A549 (cell line): Measurements from ENCODE around the gene KDM1B. TPM values are rescaled to one million over a fixed set of nuclear protein-coding genes. Genes with fewer than 3 reads are reported as not detected.

Source experiments
- ATAC-seq, 2 experiments: fragments of 200-7000 bp in 1 of 2; fragments of >200 bp in 1 of 2; cut with Nextera tagmentation in 1 of 2; cut with Tn5 transposase in 1 of 2; 3 replicates each; pipeline versions ENCODE4 v1.8.0 to v1.9.1; 2018 to 2020; ENCODE audit warnings: mild to moderate bottlenecking in 1 of 2, moderate library complexity in 1 of 2
- CTCF ChIA-PET: fragments of 300-600 bp; sonication (Branson Sonifier 250); formaldehyde crosslinking; extraction: SDS; loops from one replicate; lab custom pipeline; 2021; ENCODE audit warnings: antibody characterized with exemption, inconsistent platforms; lab: Yijun Ruan, JAX
- POLR2A ChIA-PET: fragments of 350-600 bp; formaldehyde crosslinking; extraction: SDS; loops from one replicate; lab custom pipeline; 2021; ENCODE audit warnings: antibody characterized with exemption, inconsistent platforms; lab: Yijun Ruan, JAX
- DNase-seq, 2 experiments: peaks; one replicate each; pipeline versions ENCODE4 v3.0.0 to v3.0.0-alpha.2; 2011 to 2016; ENCODE audit warnings: low read depth in 1 of 2, low spot score in 1 of 2
- FAIRE-seq: peaks from 2 replicates; lab custom pipeline; 2011; peaks lifted over from hg19 to GRCh38; lab: Jason Lieb, UNC
- H3K27ac ChIP-seq, 2 experiments: fragments of >200 bp; sonication (Bioruptor Twin); formaldehyde crosslinking; 3 replicates each; pipeline ENCODE4 v1.5.1; 2016 to 2017
- H3K4me1 ChIP-seq: fragments of >200 bp; sonication (Bioruptor Twin); formaldehyde crosslinking; 3 replicates; pipeline ENCODE4 v1.6.1; 2016
- H3K4me2 ChIP-seq: fragments of >200 bp; sonication (Bioruptor Twin); formaldehyde crosslinking; 3 replicates; pipeline ENCODE4 v1.6.1; 2016
- H3K4me3 ChIP-seq: fragments of >200 bp; sonication (Bioruptor Twin); formaldehyde crosslinking; 3 replicates; pipeline ENCODE4 v1.5.1; 2016
- H3K9me3 ChIP-seq: fragments of >200 bp; sonication (Bioruptor Twin); formaldehyde crosslinking; 3 replicates; pipeline ENCODE4 v1.6.1; 2016
- BCL3 ChIP-seq: fragments of >200 bp; sonication (Bioruptor Twin); formaldehyde crosslinking; IDR thresholded peaks from 3 replicates; pipeline ENCODE4 v1.6.1; 2016
- BHLHE40 ChIP-seq: IDR thresholded peaks from 2 replicates; pipeline ENCODE4 v1.6.1; 2012; ENCODE audit warnings: low read depth, low read length, inconsistent platforms
- CEBPB ChIP-seq, 2 experiments: fragments of >200 bp in 1 of 2; sonication (Bioruptor Twin) in 1 of 2; formaldehyde crosslinking in 1 of 2; IDR thresholded peaks; 2 replicates each; pipeline ENCODE4 v1.6.1; 2012 to 2016
- CHD4 ChIP-seq: fragments of 200-600 bp; sonication (generic); IDR thresholded peaks from 2 replicates; pipeline ENCODE4 v1.6.1; 2016; ENCODE audit warnings: antibody characterized with exemption, mild to moderate bottlenecking, borderline replicate concordance
- E2F6 ChIP-seq: IDR thresholded peaks from 2 replicates; pipeline ENCODE4 v1.6.1; 2012; ENCODE audit warnings: low read depth, borderline replicate concordance
- EHF ChIP-seq: fragments of 250-450 bp; sonication (Bioruptor Pico); IDR thresholded peaks from 2 replicates; pipeline ENCODE4 v1.5.0; 2020; ENCODE audit warnings: mild to moderate bottlenecking
- EP300 ChIP-seq, 2 experiments: fragments of >200 bp; sonication (Bioruptor Twin); formaldehyde crosslinking; IDR thresholded peaks; 2 replicates in 1 of 2; 3 replicates in 1 of 2; pipeline ENCODE4 v1.6.1; 2016 to 2017
- GATA3 ChIP-seq: IDR thresholded peaks from 2 replicates; pipeline ENCODE4 v1.6.1; 2012; ENCODE audit warnings: borderline replicate concordance
- HDAC2 ChIP-seq: fragments of 200-600 bp; sonication (generic); IDR thresholded peaks from 2 replicates; pipeline ENCODE4 v1.6.1; 2016
- HES2 ChIP-seq: fragments of >200 bp; sonication (Bioruptor Twin); formaldehyde crosslinking; IDR thresholded peaks from 2 replicates; pipeline ENCODE4 v1.6.1; 2016
- HOXB5 ChIP-seq: fragments of 250-450 bp; sonication (Bioruptor Pico); IDR thresholded peaks from 2 replicates; pipeline ENCODE4 v1.5.0; 2020; ENCODE audit warnings: mild to moderate bottlenecking, moderate library complexity
- JUNB ChIP-seq: fragments of >200 bp; sonication (Bioruptor Twin); formaldehyde crosslinking; IDR thresholded peaks from 2 replicates; pipeline ENCODE4 v1.6.1; 2016
- KDM5A ChIP-seq: fragments of 200-600 bp; sonication (generic); IDR thresholded peaks from 2 replicates; pipeline ENCODE4 v1.6.1; 2016; ENCODE audit warnings: antibody characterized with exemption, mild to moderate bottlenecking
- MAX ChIP-seq: IDR thresholded peaks from 2 replicates; pipeline ENCODE4 v1.6.1; 2012
- MAZ ChIP-seq: fragments of 150-350 bp; IDR thresholded peaks from 2 replicates; pipeline ENCODE4 v1.6.1; 2014; ENCODE audit warnings: antibody characterized with exemption, low read depth, low read length, borderline replicate concordance
- MYC ChIP-seq: IDR thresholded peaks from 2 replicates; pipeline ENCODE4 v1.6.1; 2012; ENCODE audit warnings: mild to moderate bottlenecking, inconsistent platforms, low read length, improper control_type of control experiment, borderline replicate concordance
- NPAS2 ChIP-seq: fragments of 250-450 bp; sonication (Bioruptor Pico); IDR thresholded peaks from 2 replicates; pipeline ENCODE4 v1.8.0; 2022; ENCODE audit warnings: mild to moderate bottlenecking, moderate library complexity, borderline replicate concordance
- NR3C1 ChIP-seq: fragments of >200 bp; sonication (Bioruptor Twin); formaldehyde crosslinking; IDR thresholded peaks from 3 replicates; pipeline ENCODE4 v1.6.1; 2017
- PBX3 ChIP-seq: IDR thresholded peaks from 2 replicates; pipeline ENCODE4 v1.6.1; 2012
- POLR2A ChIP-seq: IDR thresholded peaks from 2 replicates; pipeline ENCODE4 v1.6.1; 2012; ENCODE audit warnings: mild to moderate bottlenecking, low read length
- RARB ChIP-seq: fragments of 250-450 bp; sonication (Bioruptor Pico); IDR thresholded peaks from 2 replicates; pipeline ENCODE4 v1.8.0; 2021; ENCODE audit warnings: mild to moderate bottlenecking, moderate library complexity
- RCOR1 ChIP-seq: fragments of 150-350 bp; IDR thresholded peaks from 2 replicates; pipeline ENCODE4 v1.6.1; 2014; ENCODE audit warnings: antibody characterized with exemption, low read length, low read depth
- RFX5 ChIP-seq: fragments of 450-650 bp; IDR thresholded peaks from 2 replicates; pipeline ENCODE4 v1.7.1; 2014; ENCODE audit warnings: antibody characterized with exemption, mild to moderate bottlenecking, moderate library complexity
- TP53 ChIP-seq: fragments of 250-450 bp; sonication (Bioruptor Pico); IDR thresholded peaks from 2 replicates; pipeline ENCODE4 v1.5.0; 2021; ENCODE audit warnings: mild to moderate bottlenecking, moderate library complexity
- ZC3H11A ChIP-seq: fragments of 450-650 bp; IDR thresholded peaks from 2 replicates; pipeline ENCODE4 v1.6.1; 2014; ENCODE audit warnings: antibody characterized with exemption, mild to moderate bottlenecking
- WGBS: methylation state at CpG from one replicate; pipeline ENCODE4 v1.1.6; 2017; ENCODE audit errors: missing lambda C conversion rate; 5-methylcytosine and 5-hydroxymethylcytosine counted together
- polyA plus RNA-seq, 4 experiments: library from polyadenylated mRNA; depleted of rRNA in 3 of 4; stranded (reverse); fragments of >200 nt; fragmentation: RNase III in 1 of 4; extraction: RNeasy Plus Mini Kit Qiagen cat#74134 plus additional on column Dnase treatment in 1 of 4; gene quantifications; 2 replicates in 3 of 4; 3 replicates in 1 of 4; pipeline ENCODE4 v1.2.3, GENCODE V29; 2011 to 2017
- TF ChIP-seq, protein P1 (sequence below): fragments of 250-450 bp; sonication (Bioruptor Pico); IDR thresholded peaks from 2 replicates; pipeline ENCODE4 v1.5.0; 2021; ENCODE audit warnings: mild to moderate bottlenecking, moderate library complexity, borderline replicate concordance
- TF ChIP-seq, protein P2 (sequence below): fragments of 250-450 bp; sonication (Bioruptor Pico); IDR thresholded peaks from 2 replicates; pipeline ENCODE4 v1.5.0; 2020; ENCODE audit warnings: low read depth, mild to moderate bottlenecking, moderate library complexity

The KDM1B gene
- polyA plus RNA-seq, 2 of the 4 experiments (the other 2 are of a cell fraction): 11.0 to 14.9 TPM

GRCh38 chr6:18247002-18247401 is 91.8 kb downstream of the KDM1B start:
- ChIA-PET CTCF (no interaction called here), POLR2A (interaction anchor here (0.5 to 1.1 kb wide), 2 partner anchors 17 to 854 kb away, joined by 3 to 5 read pairs; partner anchors contain the start of genes CAP2 and DEK)
- H3K27ac ChIP-seq: no peak overlapping the region
- DNase-seq (no peak), FAIRE-seq (no peak), ATAC-seq (no peak)
- no peak for TF ChIP-seq GATA3
- no peak for TF ChIP-seq CHD4
- TF ChIP-seq MYC: no peak
- no peak for TF ChIP-seq RCOR1
- TF ChIP-seq RARB: no peak
- no peak for TF ChIP-seq HDAC2
- TF ChIP-seq, protein P1, sequence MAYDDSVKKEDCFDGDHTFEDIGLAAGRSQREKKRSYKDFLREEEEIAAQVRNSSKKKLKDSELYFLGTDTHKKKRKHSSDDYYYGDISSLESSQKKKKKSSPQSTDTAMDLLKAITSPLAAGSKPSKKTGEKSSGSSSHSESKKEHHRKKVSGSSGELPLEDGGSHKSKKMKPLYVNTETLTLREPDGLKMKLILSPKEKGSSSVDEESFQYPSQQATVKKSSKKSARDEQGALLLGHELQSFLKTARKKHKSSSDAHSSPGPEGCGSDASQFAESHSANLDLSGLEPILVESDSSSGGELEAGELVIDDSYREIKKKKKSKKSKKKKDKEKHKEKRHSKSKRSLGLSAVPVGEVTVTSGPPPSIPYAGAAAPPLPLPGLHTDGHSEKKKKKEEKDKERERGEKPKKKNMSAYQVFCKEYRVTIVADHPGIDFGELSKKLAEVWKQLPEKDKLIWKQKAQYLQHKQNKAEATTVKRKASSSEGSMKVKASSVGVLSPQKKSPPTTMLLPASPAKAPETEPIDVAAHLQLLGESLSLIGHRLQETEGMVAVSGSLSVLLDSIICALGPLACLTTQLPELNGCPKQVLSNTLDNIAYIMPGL (CRISPR knock-in tag): no peak
- no peak for TF ChIP-seq KDM5A
- no peak for TF ChIP-seq JUNB
- no peak for TF ChIP-seq POLR2A
- no peak for TF ChIP-seq BHLHE40
- TF ChIP-seq ZC3H11A: no peak
- no peak for TF ChIP-seq TP53
- TF ChIP-seq E2F6: no peak
- no peak for TF ChIP-seq HES2
- H3K4me3 ChIP-seq: no peak overlapping the region
- H3K4me1 ChIP-seq: peaks cover 15% of the 10 kb centered on the region
- H3K9me3 ChIP-seq: no peaks in the 10 kb centered on the region
- no peak overlapping the region for H3K4me2 ChIP-seq

- FAIRE-seq (no peak), ATAC-seq (no peak), DNase-seq (no peak)
- H3K4me2 ChIP-seq: no peak overlapping the region
- H3K9me3 ChIP-seq: no peaks in the 10 kb centered on the region
- POLR2A ChIA-PET: no interaction called here
- 88% methylated on average over 2 of the region's 2 CpGs for WGBS
- H3K27ac ChIP-seq: no peak overlapping the region
- no peak overlapping the region for H3K4me3 ChIP-seq
- CTCF ChIA-PET: no interaction called here
- no peaks in the 10 kb centered on the region; the same call in 1 of the 3 replicates for H3K4me1 ChIP-seq
- TF ChIP-seq RCOR1 (no peak), CEBPB (IDR thresholded peaks at IDR 0.05) (no peak), MAX (no peak), NR3C1 (no peak), CHD4 (no peak), PBX3 (no peak), BCL3 (no peak), EHF (no peak), HOXB5 (CRISPR knock-in tag) (no peak), GATA3 (no peak), KDM5A (no peak), JUNB (no peak), MYC (no peak)
These were observed 93.5 kb downstream of the KDM1B start for GRCh38 chr6:18248698-18249097.

DNA sequence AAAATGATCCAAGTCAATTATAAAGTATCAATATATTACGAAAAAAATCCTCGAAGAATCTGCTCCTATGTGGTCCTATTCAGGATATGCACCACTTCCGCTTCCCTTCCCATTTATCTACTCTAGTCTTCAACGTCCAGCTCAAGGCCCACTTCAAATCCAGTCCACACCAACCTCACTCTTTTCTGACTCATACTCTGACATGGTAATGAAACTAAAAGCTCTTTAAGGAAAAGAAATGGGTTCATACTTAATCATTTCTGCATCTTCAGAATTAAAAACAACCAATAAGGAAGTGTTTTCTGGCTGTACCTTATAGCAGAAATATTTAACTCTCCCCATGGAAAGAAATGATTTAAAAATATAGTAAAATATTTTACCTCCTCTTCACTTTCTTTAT is 94.0 kb downstream of the KDM1B start:
- no peak for TF ChIP-seq NPAS2 (CRISPR knock-in tag)
- TF ChIP-seq MAZ: no peak
- no peak for TF ChIP-seq ZC3H11A
- TF ChIP-seq RFX5: no peak
- no peak for TF ChIP-seq EP300 (IDR thresholded peaks at IDR 0.05)
- no peak for TF ChIP-seq HOXB5 (CRISPR knock-in tag)
- TF ChIP-seq, protein P2, sequence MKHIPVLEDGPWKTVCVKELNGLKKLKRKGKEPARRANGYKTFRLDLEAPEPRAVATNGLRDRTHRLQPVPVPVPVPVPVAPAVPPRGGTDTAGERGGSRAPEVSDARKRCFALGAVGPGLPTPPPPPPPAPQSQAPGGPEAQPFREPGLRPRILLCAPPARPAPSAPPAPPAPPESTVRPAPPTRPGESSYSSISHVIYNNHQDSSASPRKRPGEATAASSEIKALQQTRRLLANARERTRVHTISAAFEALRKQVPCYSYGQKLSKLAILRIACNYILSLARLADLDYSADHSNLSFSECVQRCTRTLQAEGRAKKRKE (CRISPR knock-in tag): no peak
- no peak for TF ChIP-seq BHLHE40
- TF ChIP-seq, all 56 proteins: peak for 0
- Histone ChIP-seq H3K4me3 (no peak overlapping the region), H3K9me3 (no peaks in the 10 kb centered on the region), H3K27ac (no peak overlapping the region), H3K4me2 (no peak overlapping the region), H3K4me1 (no peaks in the 10 kb centered on the region; the same call in 1 of the 3 replicates)
- FAIRE-seq (no peak), DNase-seq (no peak), ATAC-seq (no peak)
- ChIA-PET POLR2A (no interaction called here), CTCF (no interaction called here)
- WGBS: 89% methylated on average over 4 of the region's 4 CpGs
